OCI-LY7 (cell line): ENCODE results near the gene MRPL12. TPM values are rescaled to one million over a fixed set of nuclear protein-coding genes. Genes with fewer than 3 reads are reported as not detected.

Source experiments
- BruUV-seq: library from RNA; stranded (reverse); fragments of 400-500 nt; replicated peaks from 2 replicates; lab custom pipeline; 2021; lab: Mats Ljungman, UMichigan
- CTCF ChIA-PET: fragments of 300-600 bp; sonication (Branson Sonifier 250); formaldehyde crosslinking; loops from one replicate; lab custom pipeline; 2022; ENCODE audit warnings: antibody characterized with exemption; ENCODE audit not compliant: unreplicated experiment; lab: Charles Lee
- POLR2A ChIA-PET: fragments of 300-600 bp; sonication (Branson Sonifier 250); formaldehyde crosslinking; loops from one replicate; lab custom pipeline; 2022; ENCODE audit warnings: antibody characterized with exemption; lab: Charles Lee
- DNase-seq: peaks from one replicate; pipeline ENCODE4 v3.0.0-alpha.2; 2015; ENCODE audit warnings: low spot score
- H2AFZ ChIP-seq: fragments of 200-600 bp; sonication (generic), shearing (Covaris generic); 2 replicates; pipeline ENCODE4 v1.6.1; 2014; ENCODE audit warnings: mild to moderate bottlenecking, antibody characterized with exemption, low read length, moderate library complexity
- H3K27ac ChIP-seq: fragments of 200-600 bp; sonication (generic); 2 replicates; pipeline ENCODE4 v1.5.1; 2014; ENCODE audit warnings: mixed run types, low read depth, mild to moderate bottlenecking, moderate library complexity, low read length, inconsistent platforms; ENCODE audit not compliant: poor library complexity, severe bottlenecking
- H3K36me3 ChIP-seq: fragments of 200-600 bp; sonication (generic); 2 replicates; pipeline ENCODE4 v1.6.1; 2014; ENCODE audit warnings: mild to moderate bottlenecking, antibody characterized with exemption, low read length, moderate library complexity, mixed read lengths; ENCODE audit not compliant: insufficient read depth
- H3K4me1 ChIP-seq: fragments of 200-600 bp; sonication (generic); 2 replicates; pipeline ENCODE4 v1.5.1; 2014; ENCODE audit warnings: mild to moderate bottlenecking, low read length; ENCODE audit not compliant: insufficient read depth, poor library complexity, severe bottlenecking
- H3K4me2 ChIP-seq: fragments of 200-600 bp; sonication (generic); 2 replicates; pipeline ENCODE4 v1.6.1; 2014; ENCODE audit warnings: mild to moderate bottlenecking, low read length
- H3K4me3 ChIP-seq: fragments of 200-600 bp; sonication (generic); 2 replicates; pipeline ENCODE4 v1.5.1; 2014; ENCODE audit warnings: mild to moderate bottlenecking, low read depth, low read length; ENCODE audit not compliant: poor library complexity, severe bottlenecking
- H3K79me2 ChIP-seq: fragments of 200-600 bp; sonication (generic); 2 replicates; pipeline ENCODE4 v1.6.1; 2016; ENCODE audit warnings: low read depth, mild to moderate bottlenecking, low read length, moderate library complexity, mixed read lengths; ENCODE audit not compliant: insufficient read depth
- H3K9me2 ChIP-seq: fragments of 200-600 bp; sonication (generic); 2 replicates; pipeline ENCODE4 v1.6.1; 2016; ENCODE audit warnings: mild to moderate bottlenecking, low read length, mixed read lengths; ENCODE audit not compliant: insufficient read depth
- H3K9me3 ChIP-seq: fragments of 200-600 bp; sonication (generic); 2 replicates; pipeline ENCODE4 v1.6.1; 2014; ENCODE audit warnings: mild to moderate bottlenecking, mixed run types, low read length, mixed read lengths
- H4K20me1 ChIP-seq: fragments of 200-600 bp; sonication (generic); 2 replicates; pipeline ENCODE4 v1.6.1; 2014; ENCODE audit warnings: mild to moderate bottlenecking, antibody characterized with exemption, low read length, moderate library complexity, mixed read lengths; ENCODE audit not compliant: insufficient read depth
- EZH2phosphoT487 ChIP-seq: fragments of 200-600 bp; sonication (generic); IDR thresholded peaks from 2 replicates; pipeline ENCODE4 v1.6.1; 2018; ENCODE audit warnings: low read depth, borderline replicate concordance, mild to moderate bottlenecking, mixed run types, antibody characterized with exemption, low read length, moderate library complexity, mixed read lengths
- intact Hi-C: fragments of 100-400 bp; cut with micrococcal nuclease; formaldehyde crosslinking; loops from one replicate; pipeline ENCODE4 v1.10.0; 2022; ENCODE audit not compliant: unreplicated experiment
- total RNA-seq, 2 experiments: library from RNA; depleted of rRNA in 1 of 2; stranded (reverse); fragments of >200 nt in 1 of 2; shearing (Covaris generic) in 1 of 2; gene quantifications; 2 replicates each; pipeline ENCODE4 v1.2.3, GENCODE V29; 2014 to 2022
- TF ChIP-seq, protein P1 (sequence below): fragments of 200-600 bp; sonication (generic); conservative IDR thresholded peaks from 2 replicates; pipeline ENCODE4 v1.5.1; 2014; ENCODE audit warnings: mild to moderate bottlenecking, antibody characterized with exemption, low read length, moderate library complexity, mixed read lengths

Gene MRPL12
- total RNA-seq, 2 experiments from 2014 or later = 67.2 to 189 TPM

- BruUV-seq = no TSS peak
- DNase-seq = no peak
- no peak overlapping the region for H3K4me3 ChIP-seq
- H3K36me3 ChIP-seq = peaks cover 27% of the 10 kb centered on the region
- H4K20me1 ChIP-seq = no peaks in the 10 kb centered on the region
- H2AFZ ChIP-seq = no peak overlapping the region
- CTCF ChIA-PET = no interaction called here
- H3K4me2 ChIP-seq = no peak overlapping the region
- no peak overlapping the region for H3K27ac ChIP-seq
- no peaks in the 10 kb centered on the region for H3K9me3 ChIP-seq
- H3K9me2 ChIP-seq = no peaks in the 10 kb centered on the region
- peaks cover 10% of the 10 kb centered on the region for H3K4me1 ChIP-seq
- intact Hi-C loops = no loop called here
- TF ChIP-seq, protein P1, sequence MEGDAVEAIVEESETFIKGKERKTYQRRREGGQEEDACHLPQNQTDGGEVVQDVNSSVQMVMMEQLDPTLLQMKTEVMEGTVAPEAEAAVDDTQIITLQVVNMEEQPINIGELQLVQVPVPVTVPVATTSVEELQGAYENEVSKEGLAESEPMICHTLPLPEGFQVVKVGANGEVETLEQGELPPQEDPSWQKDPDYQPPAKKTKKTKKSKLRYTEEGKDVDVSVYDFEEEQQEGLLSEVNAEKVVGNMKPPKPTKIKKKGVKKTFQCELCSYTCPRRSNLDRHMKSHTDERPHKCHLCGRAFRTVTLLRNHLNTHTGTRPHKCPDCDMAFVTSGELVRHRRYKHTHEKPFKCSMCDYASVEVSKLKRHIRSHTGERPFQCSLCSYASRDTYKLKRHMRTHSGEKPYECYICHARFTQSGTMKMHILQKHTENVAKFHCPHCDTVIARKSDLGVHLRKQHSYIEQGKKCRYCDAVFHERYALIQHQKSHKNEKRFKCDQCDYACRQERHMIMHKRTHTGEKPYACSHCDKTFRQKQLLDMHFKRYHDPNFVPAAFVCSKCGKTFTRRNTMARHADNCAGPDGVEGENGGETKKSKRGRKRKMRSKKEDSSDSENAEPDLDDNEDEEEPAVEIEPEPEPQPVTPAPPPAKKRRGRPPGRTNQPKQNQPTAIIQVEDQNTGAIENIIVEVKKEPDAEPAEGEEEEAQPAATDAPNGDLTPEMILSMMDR = no peak
- no peak for TF ChIP-seq EZH2phosphoT487
- peaks cover 7% of the 10 kb centered on the region; the same call in 1 of the 2 replicates for H3K79me2 ChIP-seq
- POLR2A ChIA-PET = no interaction called here
These were observed 14.6 kb downstream of the MRPL12 start for GRCh38 chr17:81717766-81718089.

GRCh38 chr17:81719410-81720266 is 16.5 kb downstream of the MRPL12 start:
- intact Hi-C loops = no loop called here
- no peak for DNase-seq
- no peaks in the 10 kb centered on the region for H4K20me1 ChIP-seq
- peaks cover 27% of the 10 kb centered on the region for H3K36me3 ChIP-seq
- BruUV-seq = no TSS peak
- H3K4me1 ChIP-seq = peaks cover 7% of the 10 kb centered on the region
- no peak overlapping the region for H2AFZ ChIP-seq
- no peaks in the 10 kb centered on the region for H3K9me2 ChIP-seq
- POLR2A ChIA-PET = no interaction called here
- CTCF ChIA-PET = no interaction called here
- no peak overlapping the region for H3K4me2 ChIP-seq
- TF ChIP-seq EZH2phosphoT487 = no peak
- TF ChIP-seq, protein P1 = no peak
- no peaks in the 10 kb centered on the region for H3K9me3 ChIP-seq
- H3K4me3 ChIP-seq = no peak overlapping the region
- no peaks in the 10 kb centered on the region for H3K79me2 ChIP-seq
- no peak overlapping the region for H3K27ac ChIP-seq
